ENCODE data around the gene FRMD4A. TPM values are rescaled to one million over a fixed set of nuclear protein-coding genes. Genes with fewer than 3 reads are reported as not detected.
A peak's percentile ranks its signal among the peaks of the same experiment; 100 is the strongest.

Gene FRMD4A
- total RNA-seq, 1 donor from 2014 or later: 20.2 TPM

DNA sequence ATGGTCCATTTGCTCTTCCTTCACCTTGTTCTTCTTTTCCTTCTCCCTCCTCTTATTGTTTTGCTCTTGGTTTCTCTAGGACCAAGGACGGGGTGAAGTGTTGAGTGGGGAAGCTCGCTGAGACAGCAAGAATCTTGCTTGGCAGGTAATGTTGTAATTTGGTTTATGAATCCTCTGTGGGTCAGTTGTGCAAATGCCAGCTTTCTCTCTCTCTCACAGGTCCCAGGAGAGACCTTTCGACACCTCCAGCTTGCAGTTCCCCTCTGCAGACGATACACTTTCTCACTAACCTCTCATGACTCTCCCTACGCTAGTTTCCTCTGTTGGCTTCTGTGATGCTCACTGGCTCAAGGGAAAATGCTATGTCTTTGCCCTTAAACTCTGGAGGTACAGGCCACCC is 77.0 kb downstream of the FRMD4A start:
- H3K4me2 ChIP-seq: no peak overlapping the region
- H3K4me1 ChIP-seq: no peaks in the 10 kb centered on the region
- Mint-ChIP-seq H3K27me3 (ENCODE audit: insufficient read depth, low read depth) (no peaks in the 10 kb centered on the region), H3K9me3 (peaks cover 18% of the 10 kb centered on the region), H3K4me1 (peaks cover 6% of the 10 kb centered on the region), H3K36me3 (peaks cover 3% of the 10 kb centered on the region), H3K4me3 (no peak overlapping the region), H3K27ac (peak overlapping the region; percentile 42)
- H3K79me2 ChIP-seq (ENCODE audit: low read depth): no peaks in the 10 kb centered on the region
- peaks cover 5% of the 10 kb centered on the region for H3K9me3 ChIP-seq (ENCODE audit: low read depth)
- no peaks in the 10 kb centered on the region for H3F3A ChIP-seq (ENCODE audit: low read depth)
- H3K4me3 ChIP-seq: no peak overlapping the region
- DNase-seq (ENCODE audit: low spot score): no peak
- no peak overlapping the region for H2AFZ ChIP-seq (replicated peaks)
- TF ChIP-seq EZH2phosphoT487 (IDR thresholded peaks at IDR 0.05) (no peak), EZH2 (IDR thresholded peaks at IDR 0.05) (no peak), CTCF (IDR thresholded peaks at IDR 0.05) (no peak)
- H4K20me1 ChIP-seq (ENCODE audit: low read depth): no peaks in the 10 kb centered on the region
- H3K27me3 ChIP-seq: no peaks in the 10 kb centered on the region
- H3K36me3 ChIP-seq: no peaks in the 10 kb centered on the region
- no peak overlapping the region for H3K27ac ChIP-seq
- H3K9ac ChIP-seq: no peak overlapping the region

GRCh38 chr10:14253079-14253478 is 77.6 kb downstream of the FRMD4A start:
- Histone ChIP-seq H3K9me3 (ENCODE audit: low read depth) (no peaks in the 10 kb centered on the region), H3K27ac (no peak overlapping the region), H3K4me3 (no peak overlapping the region), H3K4me1 (no peaks in the 10 kb centered on the region), H3K9ac (no peak overlapping the region), H3K27me3 (no peaks in the 10 kb centered on the region), H3K4me2 (no peak overlapping the region), H3K79me2 (ENCODE audit: low read depth) (no peaks in the 10 kb centered on the region), H4K20me1 (ENCODE audit: low read depth) (no peaks in the 10 kb centered on the region), H2AFZ (replicated peaks) (no peak overlapping the region), H3F3A (ENCODE audit: low read depth) (no peaks in the 10 kb centered on the region), H3K36me3 (no peaks in the 10 kb centered on the region)
- H3K9me3 Mint-ChIP-seq: peaks cover 14% of the 10 kb centered on the region
- H3K27me3 Mint-ChIP-seq (ENCODE audit: insufficient read depth, low read depth): no peaks in the 10 kb centered on the region
- H3K36me3 Mint-ChIP-seq: peaks cover 3% of the 10 kb centered on the region
- DNase-seq (ENCODE audit: low spot score): no peak
- no peak overlapping the region for H3K4me3 Mint-ChIP-seq
- H3K27ac Mint-ChIP-seq: no peak overlapping the region
- TF ChIP-seq EZH2phosphoT487 (IDR thresholded peaks at IDR 0.05) (no peak), EZH2 (IDR thresholded peaks at IDR 0.05) (no peak), CTCF (IDR thresholded peaks at IDR 0.05) (no peak)
- peaks cover 6% of the 10 kb centered on the region for H3K4me1 Mint-ChIP-seq

DNA sequence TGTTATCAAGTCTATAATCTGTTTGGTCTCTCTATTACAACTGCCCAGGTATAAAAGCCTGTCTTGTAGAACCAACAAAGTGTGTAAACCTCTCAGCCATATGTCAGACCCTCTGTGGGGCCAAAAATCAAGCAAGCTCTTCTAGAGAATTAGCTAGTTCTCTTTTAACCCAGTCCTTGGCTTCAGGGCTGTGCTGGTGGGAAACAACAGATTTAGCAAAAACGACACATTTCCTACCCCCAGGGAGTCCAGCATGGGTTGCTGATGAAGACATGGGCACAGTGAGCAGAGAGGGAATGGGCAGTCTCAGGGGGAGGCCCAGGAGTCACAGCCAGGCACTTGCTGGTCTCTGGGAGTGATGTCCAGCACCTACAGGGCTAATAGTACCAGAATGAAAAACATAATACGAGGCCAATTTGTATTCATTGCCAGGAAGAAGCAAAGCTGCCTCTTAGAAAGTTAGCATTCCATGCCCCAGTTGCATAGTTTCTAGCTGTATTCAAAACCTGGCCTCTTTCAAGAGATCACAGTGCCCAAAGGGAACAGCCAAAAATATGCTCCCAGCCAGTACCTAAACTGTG is 80.1 kb downstream of the FRMD4A start:
- Mint-ChIP-seq H3K36me3 (no peaks in the 10 kb centered on the region), H3K27me3 (ENCODE audit: insufficient read depth, low read depth) (no peaks in the 10 kb centered on the region)

More for the DNA sequence above, 80.1 kb downstream of the FRMD4A start:
- Histone ChIP-seq H3K4me2 (no peak overlapping the region), H2AFZ (replicated peaks) (no peak overlapping the region), H4K20me1 (ENCODE audit: low read depth) (no peaks in the 10 kb centered on the region), H3K9me3 (ENCODE audit: low read depth) (no peaks in the 10 kb centered on the region), H3K36me3 (no peaks in the 10 kb centered on the region), H3K9ac (no peak overlapping the region), H3K27ac (no peak overlapping the region), H3K79me2 (ENCODE audit: low read depth) (no peaks in the 10 kb centered on the region), H3F3A (ENCODE audit: low read depth) (no peaks in the 10 kb centered on the region), H3K4me3 (no peak overlapping the region), H3K27me3 (no peaks in the 10 kb centered on the region), H3K4me1 (no peaks in the 10 kb centered on the region)
- H3K4me1 Mint-ChIP-seq: peaks cover 6% of the 10 kb centered on the region
- H3K27ac Mint-ChIP-seq: peak overlapping the region; percentile 18
- no peak overlapping the region for H3K4me3 Mint-ChIP-seq
- no peak for DNase-seq (ENCODE audit: low spot score)
- peaks cover 7% of the 10 kb centered on the region for H3K9me3 Mint-ChIP-seq
- TF ChIP-seq EZH2 (IDR thresholded peaks at IDR 0.05) (no peak), EZH2phosphoT487 (IDR thresholded peaks at IDR 0.05) (no peak), CTCF (IDR thresholded peaks at IDR 0.05) (no peak)

All from neural progenitor cell (in vitro differentiated cells).